Spleen (tissue), 7 donors: ENCODE measurements around the gene CENPH.

Experiments used
- CTCF ChIP-seq, 11 experiments: fragments of 200-600 bp in 7 of 11; fragments of 450-650 bp in 4 of 11; sonication (generic) in 4 of 11; IDR thresholded peaks in 8 of 11; conservative IDR thresholded peaks in 3 of 11; 1 replicate in 7 of 11; 2 replicates in 4 of 11; pipeline versions ENCODE4 v1.4.0 to v1.8.0; 2016 to 2021; ENCODE audit warnings: antibody characterized with exemption in 11 of 11, inconsistent platforms in 4 of 11, mild to moderate bottlenecking in 1 of 11
- POLR2A ChIP-seq, 3 donors: fragments of 450-650 bp; IDR thresholded peaks; one replicate each; pipeline ENCODE4 v1.5.1; 2017; ENCODE audit warnings: antibody characterized with exemption in 3 of 3, mild to moderate bottlenecking in 1 of 3
- POLR2AphosphoS5 ChIP-seq, 3 donors: sonication (generic); formaldehyde crosslinking; IDR thresholded peaks; one replicate each; pipeline ENCODE4 v1.5.1; 2017; ENCODE audit warnings: antibody characterized with exemption in 3 of 3
- donor health status: DM: no; HTN: no; CAD: no; lungs with moderate emphysema.
- donor health status: DM: no; HTN: no; CAD: no.
- donor health status: DM: no; HTN: no; CAD: no.

GRCh38 chr5:69237877-69238276, 48.5 kb downstream of the CENPH start:
- no peak for TF ChIP-seq CTCF (IDR thresholded peaks at IDR 0.05 in 8 of 11, conservative IDR thresholded peaks at IDR 0.05 in 3 of 11)
- no peak for TF ChIP-seq POLR2A (IDR thresholded peaks at IDR 0.05)
- TF ChIP-seq POLR2AphosphoS5 (IDR thresholded peaks at IDR 0.05), result no peak
